Vagina (tissue), 2 donors: ENCODE data around the gene SRGAP3.

Experiments
- POLR2AphosphoS5 ChIP-seq, 2 donors: sonication (generic); formaldehyde crosslinking; IDR thresholded peaks; one replicate each; pipeline ENCODE4 v1.9.0; 2017; ENCODE audit warnings: antibody characterized with exemption in 2 of 2, mild to moderate bottlenecking in 2 of 2, low read depth in 1 of 2; ENCODE audit not compliant: insufficient read depth in 1 of 2
- TF ChIP-seq, protein P1 (sequence below), 3 experiments: fragments of 450-650 bp in 2 of 3; fragments of 200-600 bp in 1 of 3; sonication (generic) in 1 of 3; IDR thresholded peaks; one replicate each; pipeline ENCODE4 v1.5.1; 2017 to 2019; ENCODE audit warnings: antibody characterized with exemption in 3 of 3, mild to moderate bottlenecking in 2 of 3, moderate library complexity in 2 of 3

DNA sequence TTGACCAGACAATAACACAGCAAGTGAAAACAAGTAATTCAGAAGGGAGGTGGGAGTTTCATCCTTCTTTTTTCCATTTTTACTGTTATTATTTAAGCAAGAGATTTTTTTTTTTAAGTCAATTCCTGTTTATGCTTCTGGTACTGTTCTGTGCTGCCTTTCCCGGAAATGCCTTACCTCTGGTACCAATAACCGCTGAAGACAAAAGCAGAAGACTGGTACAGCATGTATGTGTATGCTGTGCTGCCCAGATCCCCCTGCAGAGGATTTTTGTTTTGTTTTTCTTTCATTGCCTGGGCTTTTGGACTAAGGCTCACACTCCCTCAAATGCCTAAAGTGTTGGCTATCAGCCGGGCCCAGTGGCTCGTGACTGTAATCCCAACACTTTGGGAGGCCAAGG, 21.3 kb upstream of the SRGAP3 start:
- TF ChIP-seq, protein P1, sequence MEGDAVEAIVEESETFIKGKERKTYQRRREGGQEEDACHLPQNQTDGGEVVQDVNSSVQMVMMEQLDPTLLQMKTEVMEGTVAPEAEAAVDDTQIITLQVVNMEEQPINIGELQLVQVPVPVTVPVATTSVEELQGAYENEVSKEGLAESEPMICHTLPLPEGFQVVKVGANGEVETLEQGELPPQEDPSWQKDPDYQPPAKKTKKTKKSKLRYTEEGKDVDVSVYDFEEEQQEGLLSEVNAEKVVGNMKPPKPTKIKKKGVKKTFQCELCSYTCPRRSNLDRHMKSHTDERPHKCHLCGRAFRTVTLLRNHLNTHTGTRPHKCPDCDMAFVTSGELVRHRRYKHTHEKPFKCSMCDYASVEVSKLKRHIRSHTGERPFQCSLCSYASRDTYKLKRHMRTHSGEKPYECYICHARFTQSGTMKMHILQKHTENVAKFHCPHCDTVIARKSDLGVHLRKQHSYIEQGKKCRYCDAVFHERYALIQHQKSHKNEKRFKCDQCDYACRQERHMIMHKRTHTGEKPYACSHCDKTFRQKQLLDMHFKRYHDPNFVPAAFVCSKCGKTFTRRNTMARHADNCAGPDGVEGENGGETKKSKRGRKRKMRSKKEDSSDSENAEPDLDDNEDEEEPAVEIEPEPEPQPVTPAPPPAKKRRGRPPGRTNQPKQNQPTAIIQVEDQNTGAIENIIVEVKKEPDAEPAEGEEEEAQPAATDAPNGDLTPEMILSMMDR (IDR thresholded peaks at IDR 0.05): no peak
- no peak for TF ChIP-seq POLR2AphosphoS5 (IDR thresholded peaks at IDR 0.05; ENCODE audit: insufficient read depth in 1 of 2, low read depth in 1 of 2)
